ENCODE data around the gene ALDH1A3.

GRCh38 chr15:100923076-100923475 is 43.4 kb downstream of the ALDH1A3 start:
- TF ChIP-seq ZNF423 (CRISPR knock-in tag; IDR thresholded peaks at IDR 0.05) (no peak), USF2 (CRISPR knock-in tag; IDR thresholded peaks at IDR 0.05) (no peak), RELA (CRISPR knock-in tag; IDR thresholded peaks at IDR 0.05; ENCODE audit: borderline replicate concordance) (no peak), CTCF (IDR thresholded peaks at IDR 0.05) (no peak), SP1 (CRISPR knock-in tag; conservative IDR thresholded peaks at IDR 0.05) (no peak), SMAD3 (CRISPR knock-in tag; IDR thresholded peaks at IDR 0.05; ENCODE audit: borderline replicate concordance) (no peak), TEAD4 (CRISPR knock-in tag; IDR thresholded peaks at IDR 0.05) (no peak), CREB1 (CRISPR knock-in tag; IDR thresholded peaks at IDR 0.05) (no peak), CBFB (CRISPR knock-in tag; IDR thresholded peaks at IDR 0.05; ENCODE audit: low read depth) (no peak), SMAD4 (CRISPR knock-in tag; IDR thresholded peaks at IDR 0.05) (no peak), ESRRA (CRISPR knock-in tag; IDR thresholded peaks at IDR 0.05; ENCODE audit: borderline replicate concordance) (no peak), NFYB (CRISPR knock-in tag; conservative IDR thresholded peaks at IDR 0.05; ENCODE audit: low read depth) (no peak)
